ENCODE measurements around the gene PSMD1.
"Not testable (repeated sequence)": the region's sequence is repeated elsewhere in the genome, so short reads cannot be mapped to it uniquely, and the experiment has no call there.

PSMD1 gene

GRCh38 chr2:231069379-231070054 lies 12.8 kb downstream of the PSMD1 start:
- TF ChIP-seq CTCF (IDR thresholded peaks at IDR 0.05; ENCODE audit: control insufficient read depth, extremely low read depth, insufficient read depth) = no peak
- H3K4me3 ChIP-seq (ENCODE audit: low read depth, low read length) = no peak overlapping the region
- no peak for DNase-seq (ENCODE audit: low read depth)

- H3K4me3 ChIP-seq (ENCODE audit: low read depth, low read length) = no peak overlapping the region
- no peak for DNase-seq (ENCODE audit: low read depth)
- TF ChIP-seq CTCF (IDR thresholded peaks at IDR 0.05; ENCODE audit: control insufficient read depth, extremely low read depth, insufficient read depth) = no peak
Observed at GRCh38 chr2:231084565-231084964, 27.9 kb downstream of the PSMD1 start.

- DNase-seq (ENCODE audit: low read depth) = no peak
- no peak for TF ChIP-seq CTCF (IDR thresholded peaks at IDR 0.05; ENCODE audit: control insufficient read depth, extremely low read depth, insufficient read depth)
- no peak overlapping the region for H3K4me3 ChIP-seq (ENCODE audit: low read depth, low read length)
Observed at GRCh38 chr2:231088754-231089153, 32.1 kb downstream of the PSMD1 start.

- no peak overlapping the region for H3K4me3 ChIP-seq (ENCODE audit: low read depth, low read length)
- TF ChIP-seq CTCF (IDR thresholded peaks at IDR 0.05; ENCODE audit: control insufficient read depth, extremely low read depth, insufficient read depth) = no peak
- no peak for DNase-seq (ENCODE audit: low read depth)
Observed at GRCh38 chr2:231093933-231094332, 37.3 kb downstream of the PSMD1 start.

GRCh38 chr2:231094736-231095346 lies 38.2 kb downstream of the PSMD1 start:
- no peak for TF ChIP-seq CTCF (IDR thresholded peaks at IDR 0.05; ENCODE audit: control insufficient read depth, extremely low read depth, insufficient read depth)
- DNase-seq (ENCODE audit: low read depth) = no peak
- H3K4me3 ChIP-seq (ENCODE audit: low read depth, low read length) = no peak overlapping the region

- DNase-seq (ENCODE audit: low read depth) = no peak
- H3K4me3 ChIP-seq (ENCODE audit: low read depth, low read length) = no peak overlapping the region
- TF ChIP-seq CTCF (IDR thresholded peaks at IDR 0.05; ENCODE audit: control insufficient read depth, extremely low read depth, insufficient read depth) = no peak
Observed at GRCh38 chr2:231099918-231100317, 43.3 kb downstream of the PSMD1 start.

GRCh38 chr2:231100321-231100720 lies 43.7 kb downstream of the PSMD1 start:
- not testable (repeated sequence) for H3K4me3 ChIP-seq (ENCODE audit: low read depth, low read length); DNase-seq (ENCODE audit: low read depth)

All from LNCaP clone FGC (cell line).